GM12892 (cell line): ENCODE results near the gene NRCAM.

Source experiments
- DNase-seq: peaks from one replicate; pipeline ENCODE4 v3.0.0; 2011; ENCODE audit not compliant: insufficient read length
- FAIRE-seq: peaks from 2 replicates; lab custom pipeline; 2011; peaks lifted over from hg19 to GRCh38; lab: Jason Lieb, UNC
- POLR2A ChIP-seq: IDR thresholded peaks from 2 replicates; pipeline ENCODE4 v1.6.1; 2011; ENCODE audit warnings: low read depth, low read length, control low read depth
- POLR2AphosphoS5 ChIP-seq: IDR thresholded peaks from 2 replicates; pipeline ENCODE4 v1.6.1; 2011; ENCODE audit warnings: low read depth, low read length, control low read depth
- TAF1 ChIP-seq: IDR thresholded peaks from 2 replicates; pipeline ENCODE4 v1.6.1; 2011; ENCODE audit warnings: low read depth, mild to moderate bottlenecking, control low read depth, low read length, borderline replicate concordance

NRCAM gene

GRCh38 chr7:108455551-108455997, 662 bp downstream of the NRCAM start:
- DNase-seq (peak; percentile 24), FAIRE-seq (no peak)
- TF ChIP-seq TAF1 (no peak), POLR2AphosphoS5 (no peak), POLR2A (no peak)

DNA sequence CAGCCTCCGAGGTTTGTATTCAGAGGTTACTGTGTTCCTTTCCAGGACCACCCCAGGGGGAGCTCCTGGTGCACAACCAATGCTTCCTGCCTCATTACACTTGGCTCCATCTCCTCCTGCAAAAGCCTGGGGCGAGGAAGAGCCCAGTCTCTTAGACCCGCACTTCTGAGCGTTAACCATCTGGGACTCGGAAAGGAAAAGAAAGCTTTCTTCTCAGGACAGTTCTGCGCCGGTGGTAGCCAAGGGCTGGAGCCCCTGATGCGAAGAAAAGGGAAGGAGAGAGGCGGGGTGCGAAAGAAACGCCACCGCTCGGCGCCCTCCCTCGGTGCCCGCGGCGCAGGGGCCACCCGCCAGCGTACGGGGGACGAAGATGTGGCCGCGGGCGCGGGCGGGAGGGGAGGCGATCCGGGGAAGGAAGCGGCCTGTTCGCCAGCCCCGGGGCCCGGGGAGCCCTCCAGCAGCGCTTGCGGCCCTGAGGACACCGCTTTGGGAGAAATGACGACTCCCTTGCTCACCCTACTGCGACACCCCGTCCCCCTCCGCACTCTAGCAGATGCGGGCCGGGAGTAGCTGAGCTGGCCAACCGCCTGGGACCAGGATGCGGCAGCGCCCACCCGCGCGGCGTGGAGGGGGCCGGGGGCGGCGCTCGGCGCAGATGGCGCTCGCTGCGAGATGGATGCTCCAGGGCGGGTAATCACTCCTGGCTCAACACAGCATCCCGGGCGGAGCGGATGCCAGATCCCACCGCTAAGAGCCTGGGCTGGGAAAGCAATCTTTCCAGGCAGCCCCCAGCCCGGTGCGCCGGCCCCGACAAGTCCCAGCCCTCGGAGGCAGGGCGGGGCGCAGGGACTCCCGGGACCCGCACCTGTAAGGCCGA, 1.3 kb downstream of the NRCAM start:
- TF ChIP-seq POLR2A (no peak), POLR2AphosphoS5 (no peak), TAF1 (no peak)
- FAIRE-seq (no peak), DNase-seq (peak; percentile 29)

DNA sequence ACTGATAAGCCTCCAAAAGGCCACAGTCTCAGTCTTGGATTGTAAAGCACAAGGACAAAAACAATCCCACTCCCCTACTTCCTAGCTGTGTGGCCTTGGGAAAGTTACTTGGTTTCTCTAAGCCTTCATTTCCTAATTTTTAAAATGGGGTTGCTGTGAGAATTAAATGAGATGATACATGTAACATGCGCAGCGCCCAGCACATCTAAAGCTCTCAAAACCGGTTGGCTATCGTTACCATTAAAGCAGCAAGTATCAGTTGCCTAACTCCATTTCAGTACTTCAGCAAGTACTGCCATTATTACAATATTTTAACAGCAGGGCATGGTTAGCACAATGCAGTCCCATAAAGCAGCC, 1.9 kb downstream of the NRCAM start:
- DNase-seq (no peak), FAIRE-seq (no peak)
- TF ChIP-seq POLR2AphosphoS5: no peak
- no peak for TF ChIP-seq TAF1
- no peak for TF ChIP-seq POLR2A

- FAIRE-seq (peak; percentile 14), DNase-seq (no peak)
- TF ChIP-seq POLR2AphosphoS5 (no peak), TAF1 (no peak), POLR2A (no peak)
Observed at GRCh38 chr7:108453320-108453719, 2.9 kb downstream of the NRCAM start.

DNA sequence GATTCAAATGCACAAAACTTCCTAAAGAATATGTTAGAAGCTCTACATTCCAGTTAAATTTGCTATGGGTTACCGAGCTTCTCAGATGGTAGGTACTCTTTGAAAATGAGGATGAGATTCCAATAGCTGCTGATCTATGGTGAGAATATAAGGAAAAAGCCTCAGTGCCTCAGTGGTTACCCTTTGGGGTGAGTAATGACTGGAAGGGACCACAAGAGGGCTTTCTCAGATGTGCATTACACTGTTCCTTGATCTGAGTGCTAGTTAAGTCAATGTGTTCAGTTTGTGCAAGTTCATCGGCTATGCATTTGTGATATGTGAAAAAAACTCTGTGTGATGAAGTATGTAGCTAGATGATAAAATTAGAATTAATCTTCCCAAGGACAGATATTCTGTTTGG, 3.5 kb downstream of the NRCAM start:
- TF ChIP-seq POLR2AphosphoS5 (no peak), TAF1 (no peak), POLR2A (no peak)
- FAIRE-seq: peak; percentile 40
- DNase-seq: no peak

DNA sequence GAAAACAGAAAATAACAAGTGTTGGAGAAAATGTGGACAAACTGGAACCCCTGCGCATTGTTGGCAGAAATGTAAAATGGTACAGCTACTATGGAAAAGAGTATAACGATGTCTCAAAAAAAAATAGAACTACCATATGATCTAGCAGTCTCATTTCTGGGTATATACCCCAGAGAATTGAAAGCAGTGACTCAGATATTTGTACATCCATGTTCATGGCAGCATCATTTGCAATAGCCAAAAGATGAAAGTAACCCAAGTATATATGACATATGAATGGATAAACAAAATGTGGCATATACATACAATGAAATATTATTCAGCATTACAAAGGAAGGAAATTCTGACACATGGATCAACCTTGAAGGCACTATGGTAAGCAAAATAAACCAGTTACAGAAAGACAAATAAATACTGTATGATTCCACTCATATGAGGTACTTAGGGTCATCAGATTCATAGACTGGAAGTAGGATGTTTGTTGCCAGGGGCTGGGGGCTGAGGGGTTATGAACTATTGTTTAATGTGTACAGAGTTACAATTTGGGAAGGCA, 4.9 kb downstream of the NRCAM start:
- DNase-seq (no peak), FAIRE-seq (peak; percentile 24)
- TF ChIP-seq TAF1: no peak

DNA sequence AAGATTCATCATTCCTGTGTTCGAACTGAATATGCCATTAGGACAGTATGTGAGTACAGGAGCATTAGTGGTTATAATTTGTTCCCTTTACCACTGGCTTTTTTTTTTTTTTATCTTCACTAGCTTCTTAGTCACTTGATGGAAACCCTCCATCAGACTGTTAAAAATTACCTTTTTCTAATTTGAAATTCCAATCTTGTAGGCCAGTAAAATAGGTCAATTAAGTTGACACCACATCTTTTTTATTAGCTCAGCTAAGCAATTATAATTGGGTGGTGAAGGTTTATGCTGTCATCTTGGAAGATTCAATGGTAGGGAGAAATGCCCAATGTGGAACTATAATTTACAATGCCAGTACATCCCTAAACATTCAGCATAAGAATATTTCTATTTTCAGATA, 6.1 kb downstream of the NRCAM start:
- FAIRE-seq: no peak
- no peak for TF ChIP-seq POLR2AphosphoS5
- no peak for TF ChIP-seq POLR2A
- no peak for DNase-seq

DNA sequence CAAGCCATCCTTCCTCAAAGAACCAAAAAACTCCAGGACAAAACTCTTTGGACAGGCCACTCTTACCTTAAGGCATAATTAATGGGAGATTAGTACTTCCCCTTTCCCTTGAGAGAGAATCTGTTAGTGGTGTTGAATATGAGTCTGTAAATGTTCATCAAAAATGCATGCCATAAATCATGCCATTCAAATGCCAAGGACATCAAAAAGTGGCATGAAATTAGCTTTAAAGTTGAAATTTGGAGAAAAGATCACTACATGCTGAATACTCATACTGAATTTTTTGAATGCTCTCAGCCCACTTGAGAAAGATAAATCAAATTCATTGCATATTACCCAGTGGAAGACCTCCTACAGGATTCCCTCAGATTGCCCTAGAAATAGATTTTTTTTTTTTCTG, 6.7 kb downstream of the NRCAM start:
- DNase-seq: no peak
- FAIRE-seq: no peak
- TF ChIP-seq TAF1: no peak
- TF ChIP-seq POLR2AphosphoS5: no peak
- no peak for TF ChIP-seq POLR2A

DNA sequence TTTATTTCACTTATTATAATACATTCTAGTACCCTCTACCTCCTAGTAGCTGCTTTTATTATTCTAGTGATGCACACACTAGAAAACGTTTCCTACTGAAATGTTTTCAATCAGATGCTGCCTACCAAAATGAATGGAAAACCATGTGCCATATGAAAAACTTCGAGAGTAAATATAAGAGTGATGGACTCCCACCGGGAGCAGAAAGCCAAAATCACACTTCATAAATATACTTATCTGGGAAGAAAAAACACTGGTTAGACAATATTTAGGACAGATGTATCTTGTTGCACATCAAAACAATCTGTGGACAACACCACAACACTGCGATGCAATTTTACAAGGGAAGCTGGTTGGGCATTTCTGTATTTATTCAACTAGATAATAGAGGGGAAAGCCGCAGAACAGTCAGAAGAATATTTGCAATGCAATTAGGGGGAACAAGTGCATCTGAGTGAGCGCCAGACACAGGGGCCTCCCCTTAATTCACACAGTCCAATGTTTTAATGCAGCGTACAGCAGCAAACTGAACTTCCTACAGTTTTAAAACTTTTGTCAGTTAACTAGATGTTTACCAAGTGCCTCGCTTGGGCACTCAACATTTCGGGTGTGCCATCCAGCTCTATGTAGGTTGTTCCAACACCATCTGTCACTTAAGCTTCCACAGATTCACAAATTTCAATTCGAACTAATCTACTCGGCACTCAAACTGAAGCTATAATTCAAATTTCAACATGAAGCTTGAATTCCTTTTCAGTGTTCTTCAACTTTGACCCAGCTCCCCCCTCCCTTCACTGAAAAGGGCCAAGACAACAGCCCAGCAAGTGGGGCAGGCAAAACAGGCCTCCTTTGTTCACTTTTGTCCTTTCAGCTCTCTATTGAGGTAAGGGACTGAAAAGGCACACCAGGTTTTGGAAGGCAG, 7.4 kb downstream of the NRCAM start:
- DNase-seq (no peak), FAIRE-seq (peak; percentile 60)
- no peak for TF ChIP-seq POLR2AphosphoS5
- TF ChIP-seq POLR2A: no peak
- no peak for TF ChIP-seq TAF1

- peak; percentile 61 for FAIRE-seq
- TF ChIP-seq POLR2A (no peak), TAF1 (no peak), POLR2AphosphoS5 (no peak)
- no peak for DNase-seq
Observed at GRCh38 chr7:108442039-108442568, 14.1 kb downstream of the NRCAM start.

- FAIRE-seq: no peak
- TF ChIP-seq POLR2AphosphoS5: no peak
- no peak for TF ChIP-seq TAF1
- no peak for TF ChIP-seq POLR2A
- DNase-seq: no peak
Observed at GRCh38 chr7:108441392-108441955, 14.8 kb downstream of the NRCAM start.

- FAIRE-seq: no peak
- DNase-seq: no peak
- no peak for TF ChIP-seq POLR2AphosphoS5
- no peak for TF ChIP-seq TAF1
- no peak for TF ChIP-seq POLR2A
Observed at GRCh38 chr7:108440613-108441012, 15.6 kb downstream of the NRCAM start.
